Measurements from ENCODE around the gene PJVK.
"Not testable (repeated sequence)": the region's sequence is repeated elsewhere in the genome, so short reads cannot be mapped to it uniquely, and the experiment has no call there.

The PJVK gene

DNA sequence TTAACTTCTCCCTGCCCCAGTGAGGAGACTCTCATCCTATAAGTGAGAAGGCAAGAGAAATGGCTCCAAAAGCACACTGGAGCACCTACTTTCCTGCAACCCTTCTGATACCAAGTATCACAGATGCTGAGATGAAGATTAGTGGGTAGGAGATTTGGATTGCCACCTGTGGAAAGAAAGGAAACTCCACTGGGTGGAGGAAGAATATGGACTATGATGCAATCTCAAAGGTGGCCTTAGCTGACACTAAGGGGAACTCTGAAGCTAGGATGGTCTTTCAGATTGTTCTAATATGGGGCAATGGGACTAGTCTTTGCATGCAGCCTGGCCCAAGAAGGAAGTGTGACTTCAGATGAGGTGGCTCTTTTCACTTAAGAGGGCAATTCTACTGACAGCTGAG is 21.8 kb upstream of the PJVK start:
- DNase-seq (ENCODE audit: low read depth in 3 of 3, low spot score in 1 of 3), result no peak

DNA sequence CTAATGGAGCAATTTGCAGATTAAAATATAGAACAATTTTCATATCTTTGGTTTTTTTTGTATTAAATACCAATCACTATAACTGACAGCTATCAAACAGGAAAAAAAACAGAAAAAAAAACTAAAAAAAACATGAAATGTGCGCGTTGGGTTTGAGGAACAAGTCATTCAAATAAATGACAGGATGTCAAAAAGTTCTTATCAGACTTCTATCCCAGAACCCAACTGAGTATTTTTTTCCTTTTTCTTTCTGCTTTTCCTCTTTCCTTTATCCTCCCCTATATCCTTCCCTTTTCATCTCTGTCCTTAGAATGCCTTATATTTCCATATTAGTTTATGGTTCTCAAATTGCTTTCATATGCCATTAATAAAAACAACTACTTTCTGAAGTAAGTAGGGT is 14.5 kb upstream of the PJVK start:
- no peak for DNase-seq (ENCODE audit: low read depth in 3 of 3, low spot score in 1 of 3)

DNA sequence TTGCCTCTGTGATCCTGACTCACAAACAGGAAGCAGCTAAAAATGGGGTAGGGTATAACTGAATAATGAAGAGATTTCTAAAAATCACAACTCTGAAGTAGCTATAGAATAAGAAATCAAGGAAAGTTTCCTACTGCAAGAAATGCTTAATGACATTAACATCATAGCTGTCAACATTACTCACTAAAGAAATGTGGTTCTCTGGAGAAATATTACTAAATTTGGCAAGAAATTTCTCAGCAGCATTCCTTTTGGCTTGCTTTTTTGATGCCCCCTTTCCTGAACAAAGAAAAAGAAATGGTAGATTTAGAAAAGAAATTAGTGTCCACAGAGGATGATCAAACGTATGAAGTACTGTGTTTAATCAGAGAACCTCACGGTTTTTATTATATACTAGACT is 9.8 kb upstream of the PJVK start:
- DNase-seq (ENCODE audit: low read depth in 3 of 3, low spot score in 1 of 3), result no peak

- DNase-seq (ENCODE audit: low read depth in 3 of 3, low spot score in 1 of 3), result no peak
Measured at GRCh38 chr2:178448968-178449661, 2.1 kb upstream of the PJVK start.

- no peak for DNase-seq (ENCODE audit: low read depth in 3 of 3, low spot score in 1 of 3)
Measured at GRCh38 chr2:178449700-178450523, 1.3 kb upstream of the PJVK start.

GRCh38 chr2:178450524-178450773 is 729 bp upstream of the PJVK start:
- no peak for DNase-seq (ENCODE audit: low read depth in 3 of 3, low spot score in 1 of 3)

- DNase-seq (ENCODE audit: low read depth in 3 of 3, low spot score in 1 of 3), result no peak
Measured at GRCh38 chr2:178452334-178452733, 1.2 kb downstream of the PJVK start.

- no peak for DNase-seq (ENCODE audit: low read depth in 3 of 3, low spot score in 1 of 3)
Measured at GRCh38 chr2:178452870-178453269, 1.7 kb downstream of the PJVK start.

DNA sequence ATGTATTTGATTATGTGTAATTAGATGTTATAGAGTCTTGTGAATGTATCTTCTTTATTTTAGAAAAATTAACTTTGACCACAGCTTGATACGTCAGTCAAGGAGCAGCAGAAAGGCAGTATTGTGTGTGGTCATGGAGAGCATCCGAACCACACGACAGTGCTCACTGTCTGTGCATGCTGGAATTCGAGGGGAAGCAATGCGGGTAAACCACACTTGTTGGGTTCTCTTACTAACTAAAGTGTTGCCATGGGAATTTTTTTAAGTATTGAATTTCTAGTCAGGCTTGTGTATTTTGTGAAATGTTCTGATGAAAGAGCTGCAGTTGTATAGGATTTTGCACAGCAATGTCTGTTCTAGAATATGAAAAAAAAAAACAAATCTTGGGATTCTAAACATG is 4.8 kb downstream of the PJVK start:
- no peak for DNase-seq (ENCODE audit: low read depth in 3 of 3, low spot score in 1 of 3)

- DNase-seq (ENCODE audit: low read depth in 3 of 3, low spot score in 1 of 3), result no peak
Measured at GRCh38 chr2:178457390-178457886, 6.3 kb downstream of the PJVK start.

GRCh38 chr2:178469219-178469849 is 18.2 kb downstream of the PJVK start:
- DNase-seq (ENCODE audit: low read depth in 3 of 3, low spot score in 1 of 3), result no peak

DNA sequence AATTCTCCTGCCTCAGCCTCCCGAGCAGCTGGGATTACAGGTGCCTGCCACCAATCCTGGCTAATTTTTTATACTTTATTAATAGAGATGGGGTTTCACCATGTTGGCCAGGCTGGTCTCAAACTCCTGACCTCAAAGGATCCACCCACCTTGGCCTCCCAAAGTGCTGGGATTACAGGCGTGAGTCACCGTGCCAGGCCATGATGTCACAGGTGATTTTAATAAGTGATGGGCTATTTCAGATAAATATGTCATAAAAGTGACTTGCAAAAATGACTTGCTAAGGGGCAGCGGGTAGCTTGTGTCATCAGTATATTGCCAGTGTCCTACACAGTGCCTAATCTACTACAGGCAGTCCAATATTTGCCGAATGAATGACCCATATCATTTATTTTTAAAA is 20.1 kb downstream of the PJVK start:
- not testable (repeated sequence) for DNase-seq (ENCODE audit: low read depth in 3 of 3, low spot score in 1 of 3)

DNA sequence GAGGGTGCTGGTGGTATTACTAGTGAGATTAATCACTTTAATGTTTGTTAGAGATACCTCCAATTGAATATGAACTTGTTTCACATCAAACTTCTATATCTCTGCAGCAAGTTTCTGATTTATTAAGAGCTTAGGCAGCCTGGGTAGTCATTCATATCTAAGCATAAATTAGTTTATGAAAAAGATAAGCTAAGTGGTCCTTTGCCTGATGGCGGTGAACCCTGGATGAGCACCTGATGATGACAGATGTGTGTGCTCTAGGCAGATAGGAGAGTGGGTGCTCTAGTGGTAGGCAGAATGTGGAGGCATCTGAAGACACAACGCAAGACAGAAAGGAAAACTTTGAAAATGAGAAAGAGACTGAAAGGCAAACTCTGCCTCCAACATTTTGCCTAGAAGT is 22.2 kb downstream of the PJVK start:
- DNase-seq (ENCODE audit: low read depth in 3 of 3, low spot score in 1 of 3), result no peak

- no peak for DNase-seq (ENCODE audit: low read depth in 3 of 3, low spot score in 1 of 3)
Measured at GRCh38 chr2:178473931-178474330, 22.8 kb downstream of the PJVK start.

- no peak for DNase-seq (ENCODE audit: low read depth in 3 of 3, low spot score in 1 of 3)
Measured at GRCh38 chr2:178474560-178474959, 23.4 kb downstream of the PJVK start.

- no peak for DNase-seq (ENCODE audit: low read depth in 3 of 3, low spot score in 1 of 3)
Measured at GRCh38 chr2:178476477-178476876, 25.3 kb downstream of the PJVK start.

DNA sequence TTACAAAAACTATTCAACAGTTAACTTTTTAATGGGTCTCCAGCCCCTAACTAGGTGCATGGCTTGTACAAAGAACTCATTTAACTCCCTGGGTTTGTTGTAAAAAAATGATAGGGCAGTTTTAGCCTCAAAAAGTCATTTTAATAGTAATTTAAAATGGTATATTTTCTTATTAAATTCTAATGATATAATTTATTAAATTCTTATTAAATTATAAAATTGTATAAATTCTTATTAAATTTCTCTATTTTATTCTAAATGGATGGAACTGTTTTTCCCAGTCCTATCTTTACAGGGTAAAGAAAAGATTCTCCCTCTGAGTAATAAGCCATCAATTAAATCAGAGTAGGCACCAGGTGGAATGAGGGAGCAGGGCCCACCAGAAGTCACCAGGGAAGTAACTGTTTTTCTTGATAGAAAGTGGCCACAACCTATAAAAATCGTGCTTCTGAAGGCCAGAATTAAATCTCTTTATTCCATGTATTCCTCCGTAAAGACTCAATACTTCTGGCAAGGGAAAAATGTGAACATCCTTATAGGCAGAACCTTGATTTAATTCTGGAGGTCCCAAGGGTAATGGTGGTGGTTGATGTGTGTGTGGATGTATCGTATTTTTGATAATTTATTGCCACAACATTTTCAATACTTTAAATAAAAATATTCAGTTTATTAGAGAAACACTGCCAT is 26.4 kb downstream of the PJVK start:
- no peak for DNase-seq (ENCODE audit: low read depth in 3 of 3, low spot score in 1 of 3)

DNA sequence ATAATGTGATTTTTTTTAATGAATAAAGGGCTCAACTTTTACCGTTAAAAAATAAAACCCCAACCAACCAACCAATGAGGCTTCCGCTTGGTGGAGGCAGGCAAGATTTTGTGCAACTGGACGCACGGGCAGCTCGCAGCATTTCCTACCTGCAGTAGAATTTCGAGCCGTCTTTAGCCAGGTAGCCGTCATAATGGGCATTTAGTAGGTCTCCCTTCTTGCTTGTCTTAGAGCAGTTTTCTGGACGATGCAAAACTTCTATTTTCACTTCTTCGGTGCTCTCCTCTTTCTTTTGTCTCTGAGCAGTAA is 26.9 kb downstream of the PJVK start:
- DNase-seq (ENCODE audit: low read depth in 3 of 3, low spot score in 1 of 3), result no peak

DNA sequence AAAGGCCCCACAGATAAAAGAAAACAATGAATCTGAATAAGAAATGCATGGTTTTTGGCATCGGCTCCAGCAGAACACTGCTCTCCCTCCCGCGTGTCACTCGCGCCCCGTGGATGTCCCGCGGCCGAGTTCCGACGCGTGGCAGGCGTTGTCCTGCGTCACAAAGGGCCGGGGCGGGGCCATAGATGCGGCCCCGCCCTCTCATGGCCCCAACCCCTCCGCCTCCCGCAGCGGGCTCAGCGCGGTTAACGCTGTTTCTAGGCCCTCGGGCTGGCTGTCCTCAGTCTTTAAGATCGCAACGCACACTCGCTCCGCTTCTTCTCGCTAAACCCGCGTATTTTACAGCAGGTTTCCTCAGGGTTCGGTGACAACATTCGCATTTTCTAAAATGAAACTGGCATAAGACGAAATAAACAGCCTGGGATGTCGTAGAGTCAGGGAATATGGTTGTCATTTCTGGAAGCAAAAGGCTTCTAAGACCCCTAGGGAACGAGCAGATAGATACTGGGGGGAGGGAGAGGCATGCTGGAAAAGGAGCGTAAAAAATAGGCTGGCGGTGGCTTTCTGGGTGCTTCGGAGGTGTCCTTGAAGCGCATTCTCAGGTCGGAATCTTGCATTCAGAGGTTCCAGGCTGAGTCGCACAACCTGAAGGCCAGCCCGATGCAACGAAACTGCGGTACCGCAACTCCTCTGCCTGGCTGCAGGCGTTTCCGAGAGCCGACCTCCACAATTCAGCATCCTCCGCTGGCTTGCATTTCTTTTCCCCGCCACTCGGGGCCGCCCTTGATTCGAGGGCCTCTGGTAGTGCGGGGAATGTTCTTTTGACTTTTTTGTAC is 27.5 kb downstream of the PJVK start, which contains the start of gene FKBP7:
FKBP7 (minus strand) TSS at position 162 of the 836 bp plus-strand sequence; CDS start at position 61, 101 bp downstream.
- DNase-seq (ENCODE audit: low read depth in 3 of 3, low spot score in 1 of 3), result peak; percentile 46 to 70 (median 66)

GRCh38 chr2:178479275-178479616 is 28.1 kb downstream of the PJVK start:
- no peak for DNase-seq (ENCODE audit: low read depth in 3 of 3, low spot score in 1 of 3)

DNA sequence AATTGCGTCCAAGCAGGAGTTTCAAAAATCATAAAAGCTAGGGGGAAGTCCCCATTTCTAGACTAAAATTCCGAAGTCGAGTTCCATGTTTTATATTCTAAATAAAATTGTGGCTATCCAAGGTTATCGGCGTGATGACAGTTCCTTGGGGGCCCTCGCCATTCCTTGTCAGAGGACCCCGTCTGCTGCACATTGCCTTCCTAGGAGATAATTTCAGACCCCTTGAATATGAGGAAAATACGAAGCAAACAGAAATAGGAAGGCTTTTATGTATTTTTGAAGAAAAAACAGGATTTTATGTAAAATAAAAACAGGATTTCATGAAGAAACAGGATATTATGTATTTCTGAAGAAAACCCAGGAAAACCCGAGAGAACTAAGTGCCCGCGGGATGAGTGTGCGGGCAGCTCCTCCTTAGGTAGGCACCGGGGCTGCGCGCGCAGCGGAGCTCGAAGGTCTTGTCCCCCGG is 28.6 kb downstream of the PJVK start:
- no peak for DNase-seq (ENCODE audit: low read depth in 3 of 3, low spot score in 1 of 3)

All from stimulated activated CD4-positive, alpha-beta T cell treated with anti-CD3 and anti-CD28 coated beads, TNF-alpha, amount 100 ng/mL, for 1 hour (primary cell).